GM13976 (cell line): ENCODE measurements around the gene ERBB4.
"Not testable (repeated sequence)": the region's sequence is repeated elsewhere in the genome, so short reads cannot be mapped to it uniquely, and the experiment has no call there.

Experiments
- DNase-seq: peaks from one replicate; pipeline ENCODE4 v3.0.0; 2012; ENCODE audit warnings: low spot score
- CTCF ChIP-seq: IDR thresholded peaks from 2 replicates; pipeline ENCODE4 v1.5.1; 2012; ENCODE audit warnings: borderline replicate concordance, mild to moderate bottlenecking; ENCODE audit not compliant: insufficient read depth; ENCODE audit errors: extremely low read depth, missing control alignments, control extremely low read depth
- in situ Hi-C: fragments of 300-500 bp; cut with MboI; formaldehyde crosslinking; loops from one replicate; pipeline ENCODE4 v1.12.0; 2022; ENCODE audit warnings: low sequenced_read_pairs, mixed read lengths, inconsistent platforms; ENCODE audit not compliant: unreplicated experiment

ERBB4 gene

GRCh38 chr2:211722928-211723327, 815.7 kb downstream of the ERBB4 start:
- TF ChIP-seq CTCF, result no peak
- DNase-seq, result no peak
- in situ Hi-C loops, result no loop called here

- in situ Hi-C loops, result not testable (repeated sequence)
Observed at GRCh38 chr2:211721874-211722273, 816.7 kb downstream of the ERBB4 start.

GRCh38 chr2:211709389-211709788, 829.2 kb downstream of the ERBB4 start:
- TF ChIP-seq CTCF, result no peak
- DNase-seq, result no peak
- in situ Hi-C loops, result no loop called here

More at GRCh38 chr2:211721874-211722273, 816.7 kb downstream of the ERBB4 start:
- DNase-seq, result not testable (repeated sequence)

- no peak for DNase-seq
- in situ Hi-C loops, result no loop called here
- TF ChIP-seq CTCF, result no peak
Observed at GRCh38 chr2:211692689-211693088, 845.9 kb downstream of the ERBB4 start.

GRCh38 chr2:211690736-211691135, 847.9 kb downstream of the ERBB4 start:
- in situ Hi-C loops, result no loop called here
- no peak for DNase-seq
- no peak for TF ChIP-seq CTCF

GRCh38 chr2:211688196-211688595, 850.4 kb downstream of the ERBB4 start:
- in situ Hi-C loops, result no loop called here
- no peak for TF ChIP-seq CTCF
- no peak for DNase-seq

- no peak for DNase-seq
- TF ChIP-seq CTCF, result no peak
- in situ Hi-C loops, result no loop called here
Observed at GRCh38 chr2:211674715-211675114, 863.9 kb downstream of the ERBB4 start.
